Stimulated activated CD8-positive, alpha-beta memory T cell treated with anti-CD3 and anti-CD28 coated beads, Interleukin-12 subunit alpha, Interleukin-12 subunit beta, amount 100 ng/mL, for 24 hours (primary cell): Measurements from ENCODE around the gene TXNDC12.
A peak's percentile ranks its signal among the peaks of the same experiment; 100 is the strongest.
"Not testable (repeated sequence)": the region's sequence is repeated elsewhere in the genome, so short reads cannot be mapped to it uniquely, and the experiment has no call there.

ENCODE experiments used
- DNase-seq: peaks from one replicate; pipeline ENCODE4 v3.0.0-alpha.2; 2020; ENCODE audit errors: extremely low read depth

TXNDC12 gene

DNA sequence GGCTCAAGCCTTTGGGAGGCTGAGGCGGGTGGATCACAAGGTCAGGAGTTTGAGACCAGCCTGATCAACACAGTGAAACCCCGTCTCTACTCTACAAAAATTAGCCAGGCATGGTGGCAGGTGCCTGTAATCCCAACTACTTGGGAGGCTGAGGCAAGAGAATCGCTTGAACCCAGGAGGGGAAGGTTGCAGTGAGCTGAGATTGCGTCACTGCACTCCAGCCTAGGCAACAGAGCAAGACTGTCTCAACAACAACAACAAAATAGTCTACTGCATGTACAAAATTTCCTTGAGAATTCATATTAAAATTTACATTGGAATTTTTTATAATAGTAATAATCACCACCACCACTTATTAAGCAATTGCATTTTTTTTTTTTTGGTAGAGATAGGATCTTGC lies 5.7 kb downstream of the TXNDC12 start:
- DNase-seq: not testable (repeated sequence)

DNA sequence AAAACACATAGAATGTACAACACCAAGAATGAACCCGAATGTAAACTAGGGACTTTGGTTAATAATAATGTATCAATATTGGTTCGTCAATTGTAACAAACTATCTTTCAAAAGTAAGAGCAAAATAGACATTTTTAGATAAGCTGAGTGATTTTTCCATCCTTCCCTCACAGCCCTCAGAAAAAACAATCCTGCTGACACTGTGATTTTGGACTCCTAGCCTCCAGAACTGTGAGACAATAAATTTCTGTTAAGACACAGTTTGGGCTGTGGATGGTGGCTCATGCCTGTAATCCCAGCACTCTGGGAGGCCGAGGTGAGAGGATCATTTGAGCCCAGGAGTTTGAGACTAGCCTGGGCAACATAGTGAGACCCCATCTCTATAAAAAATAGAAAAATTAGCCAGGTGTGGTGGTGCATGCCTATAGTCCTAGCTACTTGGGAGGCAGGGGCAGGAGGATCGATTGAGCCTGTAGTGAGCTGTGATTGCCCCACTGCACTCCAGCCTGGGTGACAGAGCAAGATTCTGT lies 9.3 kb downstream of the TXNDC12 start:
- not testable (repeated sequence) for DNase-seq

DNA sequence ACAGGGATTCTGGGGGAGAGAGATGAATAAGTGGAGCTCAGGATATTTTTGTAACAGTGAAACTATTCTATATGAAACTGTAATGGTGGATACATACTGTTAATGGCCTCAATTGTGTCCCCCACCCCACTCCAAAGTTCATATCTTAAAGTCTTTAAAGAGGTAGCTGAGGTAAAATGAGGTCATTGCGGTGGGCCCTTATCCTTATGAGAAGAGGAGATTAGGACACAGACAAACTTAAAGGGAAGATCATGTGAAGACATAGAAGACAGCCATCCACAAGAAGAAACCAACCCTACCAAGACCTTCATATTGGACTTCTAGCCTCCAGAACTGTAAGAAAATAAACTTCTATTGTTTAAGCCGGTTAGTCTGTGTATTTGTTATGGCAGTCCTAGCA lies 9.8 kb downstream of the TXNDC12 start:
- no peak for DNase-seq

DNA sequence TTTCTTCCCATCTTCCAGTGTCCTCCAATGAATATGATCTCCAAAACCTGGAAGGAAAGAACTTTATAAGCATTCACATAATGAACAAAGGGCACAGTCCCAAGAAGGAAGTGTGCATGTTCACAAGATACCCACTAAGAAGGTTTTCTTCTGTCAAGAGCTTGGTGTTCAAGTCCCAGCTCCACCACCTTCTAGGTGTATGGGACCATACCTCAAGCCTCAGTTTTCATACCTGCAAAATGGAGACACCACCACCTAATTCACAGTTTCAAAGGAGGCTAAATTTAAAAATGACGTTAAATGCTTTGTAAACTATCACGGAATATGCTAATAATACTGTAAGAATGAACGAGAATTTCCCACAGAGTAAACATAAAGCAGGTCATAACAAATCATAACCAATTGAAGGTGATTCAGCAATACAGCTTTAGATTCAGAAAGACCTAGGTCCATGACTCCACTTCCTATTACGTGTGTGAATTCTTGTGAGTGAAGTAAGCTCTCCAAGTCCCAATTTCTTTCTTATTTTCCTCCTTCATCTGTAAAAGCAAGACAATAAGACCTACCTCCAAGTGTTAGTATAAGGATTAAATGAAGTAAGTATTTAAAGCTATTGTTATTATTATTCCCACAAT lies 13.3 kb downstream of the TXNDC12 start:
- no peak for DNase-seq

DNA sequence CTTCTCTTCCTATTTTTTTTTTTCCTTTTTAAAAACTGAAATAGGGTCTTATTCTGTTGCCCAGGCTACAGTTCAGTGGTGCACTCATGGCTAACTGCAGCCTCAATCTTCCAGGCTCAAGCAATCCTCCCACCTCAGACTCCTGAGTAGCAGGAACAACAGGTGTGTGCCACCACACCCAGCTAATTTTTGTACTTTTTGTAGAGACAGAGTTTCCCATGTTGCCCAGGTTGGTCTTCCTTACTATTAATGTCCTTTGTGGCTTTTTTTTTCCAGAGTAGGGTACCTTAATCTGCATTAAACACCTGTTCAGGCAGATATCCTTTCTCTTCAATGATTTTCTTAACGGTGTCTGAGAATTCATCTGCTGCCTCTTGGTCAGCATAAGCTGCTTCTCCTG lies 17.1 kb downstream of the TXNDC12 start:
- no peak for DNase-seq

DNA sequence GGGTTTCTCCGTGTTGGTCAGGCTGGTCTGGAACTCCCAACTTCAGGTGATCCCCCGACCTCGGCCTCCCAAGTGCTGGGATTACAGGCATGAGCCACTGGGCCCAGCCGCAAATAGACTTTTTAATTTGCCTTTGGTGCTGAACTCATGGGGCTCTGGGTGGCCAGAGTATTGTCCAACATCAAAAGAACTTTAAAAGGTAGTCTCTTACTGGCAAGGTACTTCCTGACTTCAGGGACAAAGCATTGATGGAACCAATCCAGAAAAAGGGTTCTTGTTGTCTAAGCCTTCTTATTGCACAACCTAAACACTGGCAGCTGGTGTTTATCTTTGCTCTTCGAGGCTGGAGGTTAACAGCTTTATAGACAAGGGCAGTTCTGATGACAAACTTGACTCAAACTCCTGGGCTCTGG lies 17.6 kb downstream of the TXNDC12 start:
- no peak for DNase-seq

DNA sequence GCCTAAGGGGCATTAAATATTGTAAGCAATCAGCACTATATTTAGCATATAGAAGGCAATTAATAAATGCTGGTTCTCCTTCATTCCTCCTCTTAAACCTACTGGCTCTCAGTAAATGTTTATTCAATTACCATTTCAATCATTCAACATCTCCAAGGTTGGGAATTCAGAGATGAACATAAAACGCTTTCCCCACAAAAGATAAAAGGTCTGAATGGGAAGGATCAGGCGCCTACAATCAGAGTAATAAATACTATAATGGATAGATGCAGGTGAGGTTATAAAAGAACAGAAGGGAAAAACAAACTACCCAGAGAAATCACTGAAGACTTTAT lies 21.0 kb downstream of the TXNDC12 start:
- DNase-seq: no peak

DNA sequence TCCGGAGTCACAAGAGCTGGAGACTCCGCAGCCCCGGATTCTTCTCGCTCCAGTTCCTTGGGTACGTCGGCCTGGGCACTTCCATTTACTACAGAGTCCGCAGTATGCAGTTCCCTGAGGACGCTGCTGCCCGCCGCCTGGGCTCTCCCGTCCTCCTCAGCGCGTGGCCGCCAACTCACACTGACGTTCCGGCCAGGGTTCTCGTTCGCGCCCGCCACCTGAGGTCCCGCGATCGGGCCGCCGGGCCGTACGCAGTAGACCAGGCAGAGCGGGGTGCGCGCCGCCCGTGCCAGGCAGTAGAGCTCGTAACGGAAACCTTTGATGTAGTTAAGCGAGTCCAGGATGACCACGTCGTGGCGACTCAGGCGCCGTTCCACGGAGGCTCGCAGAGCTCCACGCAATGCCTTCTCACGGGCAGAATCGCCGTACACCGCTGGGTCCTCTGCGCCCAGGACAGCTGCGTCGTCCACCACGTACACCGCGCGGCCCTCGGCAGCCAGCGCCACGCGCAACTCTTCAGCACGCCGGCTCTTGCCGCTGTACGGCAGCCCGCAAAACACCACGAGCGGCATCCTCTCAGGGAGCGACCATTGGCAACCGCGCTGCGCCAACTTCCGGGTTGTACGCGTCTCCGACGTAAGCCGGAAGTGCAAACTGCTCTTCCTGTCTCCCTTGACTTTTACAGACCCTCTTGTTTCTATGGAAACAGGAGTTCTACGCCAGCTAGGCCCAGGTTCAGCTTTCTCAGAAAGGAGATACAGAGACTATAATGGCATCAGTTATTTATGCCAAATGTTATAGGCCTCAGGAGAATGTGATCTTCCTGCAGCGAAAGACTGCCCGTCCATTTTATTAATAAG lies 21.6 kb downstream of the TXNDC12 start, which contains the start of gene KTI12:
Gene KTI12, minus strand, starts transcription at position 621 of the 860 bp plus-strand sequence. Its CDS starts 49 bp downstream, at position 572.
- DNase-seq: peak; percentile 63

DNA sequence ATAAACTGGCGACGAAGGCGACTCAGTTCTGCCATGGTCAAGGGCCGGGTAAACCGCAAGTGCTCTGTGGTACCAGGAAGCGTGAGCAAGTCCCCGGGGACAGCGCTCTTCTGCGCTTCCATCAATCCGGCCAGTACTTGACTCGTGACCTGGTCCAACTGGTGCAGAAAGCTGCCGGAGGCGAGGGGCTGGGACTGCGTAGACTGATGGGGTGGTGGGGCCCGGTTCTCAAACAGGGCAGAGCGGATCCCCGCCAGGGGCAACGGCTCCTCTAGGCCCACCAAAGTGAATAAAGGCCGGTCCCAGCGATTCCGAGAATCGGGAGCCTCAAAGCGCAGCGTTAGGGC lies 22.2 kb downstream of the TXNDC12 start:
- DNase-seq: no peak

DNA sequence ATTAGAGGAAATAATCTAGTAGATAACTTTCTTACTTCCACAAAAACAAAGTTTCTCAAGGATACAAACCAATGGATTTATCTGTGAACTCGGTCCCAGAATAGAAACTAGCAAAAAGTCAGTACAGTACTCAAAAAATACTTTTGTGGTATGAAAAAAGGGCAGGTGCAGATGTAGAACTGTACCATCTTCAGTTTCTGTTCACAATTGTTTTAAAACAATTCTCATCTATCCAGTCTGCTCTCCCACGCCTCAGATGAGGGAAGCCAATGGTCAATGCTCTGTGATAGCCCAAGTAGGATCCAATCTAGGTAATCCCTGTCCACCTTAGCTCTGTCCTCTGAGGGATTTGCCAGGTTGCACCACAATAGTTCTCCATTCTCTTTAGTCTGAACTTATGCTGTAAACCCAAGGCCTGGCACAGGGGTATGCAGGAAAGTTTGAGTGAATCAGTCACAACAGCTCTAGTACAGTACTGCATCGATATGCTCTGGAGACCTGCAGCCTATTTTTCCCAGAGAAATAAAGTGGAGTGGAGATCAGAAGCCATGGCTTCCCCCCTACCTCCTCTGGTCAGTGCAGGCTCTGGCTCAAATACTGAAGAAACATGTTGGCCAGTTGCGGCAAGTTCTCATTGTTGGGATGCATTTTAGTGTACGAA lies 22.7 kb downstream of the TXNDC12 start:
- DNase-seq: no peak

DNA sequence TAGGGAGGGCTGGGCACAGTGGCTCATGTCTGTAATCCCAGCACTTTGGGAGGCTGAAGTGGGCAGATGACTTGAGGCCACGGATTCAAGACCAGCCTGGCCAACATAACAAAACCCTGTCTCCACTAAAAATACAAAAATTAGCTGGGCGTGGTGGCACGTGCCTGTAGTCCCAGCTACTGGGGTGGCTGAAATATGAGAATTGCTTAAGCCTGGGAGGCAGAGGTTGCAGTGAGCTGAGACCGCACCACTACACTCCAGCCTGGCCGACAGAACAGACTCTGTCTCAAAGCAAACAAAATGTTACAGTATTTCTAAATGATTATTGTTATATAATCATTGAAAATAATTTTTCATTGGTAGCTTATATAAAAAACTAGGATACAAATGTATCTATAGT lies 26.2 kb downstream of the TXNDC12 start:
- DNase-seq: not testable (repeated sequence)

DNA sequence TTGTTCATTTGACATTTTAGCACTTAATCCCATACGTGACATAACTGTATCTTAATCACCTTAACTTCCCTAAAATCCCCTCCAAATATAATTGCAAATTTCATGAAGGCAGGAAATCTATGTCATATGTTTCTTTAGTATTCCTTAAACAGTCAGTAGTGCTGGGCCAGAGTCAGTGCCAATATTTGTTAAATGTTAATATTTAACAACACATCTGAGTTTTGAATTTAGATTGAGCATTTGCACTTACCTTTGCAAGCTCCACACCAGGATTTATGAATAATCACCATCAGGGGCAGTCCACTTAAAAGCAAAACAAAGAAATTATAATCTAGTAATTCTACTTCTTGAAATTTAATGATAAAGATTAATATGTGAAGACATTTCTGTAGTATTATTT lies 26.7 kb downstream of the TXNDC12 start:
- DNase-seq: no peak

DNA sequence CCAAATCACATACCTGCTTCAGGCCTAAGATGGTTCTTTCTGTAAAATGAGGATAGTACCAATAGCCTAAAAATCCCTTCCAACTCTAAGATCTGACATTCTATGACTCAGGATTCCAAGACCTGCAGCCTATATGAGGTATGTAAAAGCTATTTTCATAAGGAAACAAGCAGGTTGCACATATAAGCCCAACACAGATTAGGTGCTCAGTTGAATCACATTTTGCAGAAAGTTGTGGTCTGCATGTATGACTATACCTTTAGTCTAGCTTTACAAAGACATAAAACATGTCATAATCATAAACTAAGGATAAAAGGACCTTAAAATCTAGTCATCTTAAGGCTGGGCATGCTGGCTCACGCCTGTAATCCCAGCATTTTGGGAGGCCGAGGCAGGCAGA lies 28.7 kb downstream of the TXNDC12 start:
- DNase-seq: no peak

DNA sequence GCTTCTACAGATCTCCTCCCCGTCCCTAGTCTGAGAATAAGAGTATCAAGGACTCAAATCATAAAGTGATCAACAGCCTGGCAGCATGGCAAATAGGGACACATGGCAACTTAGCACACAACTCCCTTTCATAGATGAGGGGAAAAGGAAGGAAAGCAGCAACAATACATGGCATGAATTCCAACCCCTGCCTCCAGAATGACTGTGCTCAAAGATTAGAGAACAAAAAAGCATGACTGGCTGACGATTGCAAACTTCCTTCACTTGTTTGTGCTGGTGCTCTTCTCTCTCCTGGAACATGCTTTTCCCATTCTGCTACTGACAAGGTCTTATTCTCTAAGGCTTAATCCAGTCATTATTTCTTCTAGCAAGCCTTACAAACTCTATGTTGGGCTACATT lies 32.9 kb downstream of the TXNDC12 start:
- no peak for DNase-seq

DNA sequence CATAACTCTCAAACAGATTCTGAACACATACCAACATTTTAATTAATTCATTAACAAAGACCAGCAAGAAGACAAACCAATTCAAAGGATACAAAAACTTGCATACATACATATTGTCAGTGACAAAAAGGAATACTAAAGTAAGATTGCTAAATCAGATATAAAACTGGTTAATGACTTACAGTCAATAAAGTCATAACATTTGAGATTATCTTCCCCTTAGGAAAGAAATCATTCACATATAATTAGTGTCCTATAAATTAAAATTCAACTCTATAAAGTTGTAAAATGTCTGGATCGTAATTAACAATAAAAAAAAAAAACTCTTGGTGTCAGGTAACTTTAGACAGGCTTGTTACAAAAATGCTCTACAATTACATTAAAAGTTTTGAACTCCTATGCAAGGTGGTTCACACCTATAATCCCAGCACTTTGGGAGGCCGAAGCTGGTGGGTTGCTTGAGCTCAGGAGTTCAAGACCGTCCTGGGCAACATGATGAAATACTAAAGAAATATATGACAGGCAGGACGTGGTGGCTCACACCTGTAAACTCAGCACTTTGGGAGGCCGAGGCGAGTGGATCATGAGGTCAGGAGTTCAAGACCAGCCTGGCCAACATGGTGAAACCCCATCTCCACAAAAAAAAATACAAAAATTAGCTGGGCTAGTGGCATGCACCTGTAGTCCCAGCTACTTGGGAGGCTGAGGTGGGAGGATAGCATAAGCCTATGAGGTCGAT lies 46.8 kb downstream of the TXNDC12 start:
- no peak for DNase-seq

DNA sequence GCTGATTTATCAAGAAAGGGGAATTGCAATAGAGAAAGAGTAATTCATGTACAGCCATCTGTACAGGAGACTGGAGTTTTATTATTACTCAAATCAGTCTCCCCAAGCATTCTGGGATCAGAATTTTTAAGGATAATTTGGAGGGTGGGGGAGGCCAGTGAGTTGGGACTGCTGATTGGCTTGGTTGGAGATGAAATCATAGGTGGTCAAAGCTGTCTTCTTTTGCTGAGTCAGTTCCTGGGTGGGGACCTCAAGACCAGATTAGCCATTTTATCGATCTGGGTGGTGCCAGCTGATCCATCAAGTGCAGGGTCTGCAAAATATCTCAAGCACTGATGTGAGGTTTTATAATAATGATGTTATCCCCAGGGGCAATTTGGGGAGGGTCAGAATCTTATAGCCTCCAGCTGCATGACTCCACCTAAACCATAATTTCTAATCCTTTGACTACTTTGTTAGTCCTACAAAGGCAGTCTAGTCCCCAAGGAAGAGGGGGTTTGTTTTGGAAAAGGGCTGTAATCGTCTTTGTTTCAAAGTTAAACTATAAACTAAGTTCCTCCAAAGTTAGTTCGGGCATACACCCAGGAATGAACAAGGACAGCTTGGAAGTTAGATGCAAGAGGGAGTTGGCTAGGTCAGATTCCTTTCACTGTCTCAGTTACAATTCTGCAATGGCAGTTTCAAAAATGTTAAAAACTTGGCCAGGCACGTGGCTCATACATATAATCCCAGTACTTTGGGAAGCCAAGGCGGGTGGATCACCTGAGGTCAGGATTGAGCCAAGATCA lies 47.6 kb downstream of the TXNDC12 start:
- DNase-seq: no peak

DNA sequence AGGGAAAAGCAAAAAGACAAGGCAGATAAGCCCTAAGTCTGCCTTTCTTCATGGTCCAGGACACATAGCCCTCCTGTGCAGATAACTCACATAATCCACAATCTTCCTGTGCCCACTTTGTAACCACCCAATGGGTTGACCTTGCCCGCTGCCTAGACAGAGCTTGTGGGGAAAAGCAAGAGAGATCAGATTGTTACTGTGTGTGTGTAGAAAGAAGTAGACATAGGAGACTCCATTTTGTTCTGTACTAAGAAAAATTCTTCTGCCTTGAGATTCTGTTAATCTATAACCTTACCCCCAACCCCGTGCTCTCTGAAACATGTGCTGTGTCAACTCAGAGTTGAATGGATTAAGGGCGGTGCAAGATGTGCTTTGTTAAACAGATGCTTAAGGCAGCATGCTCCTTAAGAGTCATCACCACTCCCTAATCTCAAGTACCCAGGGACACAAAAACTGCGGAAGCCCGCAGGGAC lies 48.9 kb downstream of the TXNDC12 start:
- DNase-seq: not testable (repeated sequence)

DNA sequence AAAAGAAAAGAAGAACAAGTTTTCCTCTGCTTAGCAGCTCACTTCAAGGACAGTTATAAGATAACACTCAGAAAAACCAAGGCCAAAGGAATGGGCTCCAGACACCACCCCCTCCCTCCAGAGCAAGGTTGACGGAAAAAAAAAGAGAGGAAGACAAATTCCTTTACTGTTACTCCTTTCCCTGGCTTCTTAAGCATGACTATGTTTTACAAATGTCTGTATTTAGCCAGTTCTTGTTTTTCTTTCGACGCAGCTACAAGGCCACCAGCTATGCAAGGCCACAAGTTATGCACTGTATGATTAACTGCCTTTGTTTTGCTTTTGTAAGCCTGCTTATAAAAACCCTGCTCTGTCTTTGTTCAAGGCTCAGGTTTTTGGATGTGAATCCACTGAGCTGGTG lies 49.4 kb downstream of the TXNDC12 start:
- DNase-seq: not testable (repeated sequence)

DNA sequence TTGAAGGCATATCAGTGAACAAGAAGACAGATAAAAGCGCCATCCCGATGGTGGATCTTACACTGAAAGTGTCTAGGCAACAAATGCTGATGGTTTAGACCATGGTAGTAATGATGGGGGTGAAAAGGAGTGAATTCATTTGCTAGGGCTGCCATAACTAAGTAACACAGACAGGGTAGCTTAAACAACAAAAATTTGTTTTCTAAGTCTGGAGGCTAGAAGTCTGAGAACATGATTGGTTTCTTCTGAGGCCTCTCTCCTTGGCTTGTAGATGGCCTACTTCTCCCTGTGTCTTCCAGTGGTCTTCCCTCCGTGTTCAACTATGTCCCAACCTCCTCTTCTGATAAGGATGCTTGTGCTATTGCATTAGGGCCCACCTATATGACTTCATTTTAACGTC lies 51.1 kb downstream of the TXNDC12 start:
- DNase-seq: no peak

DNA sequence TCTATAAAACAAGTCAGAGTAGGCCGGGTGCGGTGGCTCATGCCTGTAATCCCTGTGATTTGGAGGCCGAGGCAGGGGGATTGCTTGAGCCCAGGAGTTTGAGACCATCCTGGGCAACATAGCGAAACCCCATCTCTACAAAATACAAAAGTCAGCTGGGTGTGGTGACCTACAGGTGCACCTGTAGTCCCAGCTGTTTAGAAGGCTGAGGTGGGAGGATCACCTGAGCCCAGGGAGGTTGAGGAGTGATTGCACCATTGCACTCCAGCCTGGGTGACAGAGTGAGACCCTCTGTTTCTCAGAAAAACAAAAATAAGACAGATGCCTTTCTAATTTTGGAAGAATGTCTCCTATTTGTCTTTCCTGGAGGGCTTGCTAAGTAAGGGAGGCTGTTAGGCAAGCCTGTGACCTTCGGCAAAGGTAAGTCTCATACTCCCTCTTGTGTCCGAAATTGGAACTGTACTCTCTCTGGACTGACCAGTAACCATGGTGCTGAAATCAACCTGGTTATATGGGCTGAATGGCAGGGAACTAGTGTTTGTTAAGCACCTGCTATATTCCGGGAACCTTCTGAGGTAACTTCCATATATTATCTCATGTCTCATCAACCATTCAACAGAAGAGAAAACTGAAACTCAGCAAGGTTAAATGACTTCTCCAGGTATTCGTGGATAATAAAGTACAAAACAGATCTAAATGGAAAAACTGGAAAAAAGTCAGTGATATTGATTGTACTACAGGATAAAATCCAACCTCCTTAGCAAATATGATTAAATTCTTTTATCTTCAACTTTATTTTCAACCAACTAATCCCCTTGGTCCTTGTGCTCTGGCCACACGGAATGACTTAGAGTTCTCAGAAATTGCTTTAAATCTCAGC lies 52.7 kb downstream of the TXNDC12 start:
- DNase-seq: peak; percentile 9
